ENCODE measurements around the gene LMAN1L.

DNA sequence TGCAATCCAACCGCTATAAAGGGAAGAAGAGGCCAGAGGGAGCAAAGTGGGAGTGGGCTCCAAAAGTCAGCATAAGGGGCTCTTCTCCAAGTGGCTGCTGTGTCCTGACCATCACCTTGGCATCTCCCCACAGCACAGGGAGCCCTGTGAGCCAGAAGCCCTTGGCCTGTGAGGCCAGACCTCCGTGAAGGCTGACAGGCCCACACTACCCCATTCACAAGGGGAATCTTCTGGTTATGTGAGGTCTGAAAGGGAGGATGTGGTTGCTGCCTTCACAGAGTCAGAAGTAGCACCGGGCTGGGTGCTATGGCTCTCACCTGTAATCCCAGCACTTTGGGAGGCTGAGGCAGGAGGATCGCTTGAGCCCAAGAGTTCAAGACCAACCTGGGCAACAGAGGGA lies 32.9 kb downstream of the LMAN1L start:
- TF ChIP-seq, protein P1, sequence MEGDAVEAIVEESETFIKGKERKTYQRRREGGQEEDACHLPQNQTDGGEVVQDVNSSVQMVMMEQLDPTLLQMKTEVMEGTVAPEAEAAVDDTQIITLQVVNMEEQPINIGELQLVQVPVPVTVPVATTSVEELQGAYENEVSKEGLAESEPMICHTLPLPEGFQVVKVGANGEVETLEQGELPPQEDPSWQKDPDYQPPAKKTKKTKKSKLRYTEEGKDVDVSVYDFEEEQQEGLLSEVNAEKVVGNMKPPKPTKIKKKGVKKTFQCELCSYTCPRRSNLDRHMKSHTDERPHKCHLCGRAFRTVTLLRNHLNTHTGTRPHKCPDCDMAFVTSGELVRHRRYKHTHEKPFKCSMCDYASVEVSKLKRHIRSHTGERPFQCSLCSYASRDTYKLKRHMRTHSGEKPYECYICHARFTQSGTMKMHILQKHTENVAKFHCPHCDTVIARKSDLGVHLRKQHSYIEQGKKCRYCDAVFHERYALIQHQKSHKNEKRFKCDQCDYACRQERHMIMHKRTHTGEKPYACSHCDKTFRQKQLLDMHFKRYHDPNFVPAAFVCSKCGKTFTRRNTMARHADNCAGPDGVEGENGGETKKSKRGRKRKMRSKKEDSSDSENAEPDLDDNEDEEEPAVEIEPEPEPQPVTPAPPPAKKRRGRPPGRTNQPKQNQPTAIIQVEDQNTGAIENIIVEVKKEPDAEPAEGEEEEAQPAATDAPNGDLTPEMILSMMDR (IDR thresholded peaks at IDR 0.05), result no peak
- no peak for TF ChIP-seq POLR2A (IDR thresholded peaks at IDR 0.05)
